OCI-M1 (cell line): Measurements from ENCODE around the gene NUP214.
"Not testable (repeated sequence)": the region's sequence is repeated elsewhere in the genome, so short reads cannot be mapped to it uniquely, and the experiment has no call there.

Source experiments
- DNase-seq: peaks from one replicate; lab custom pipeline; 2025; lab: John Stamatoyannopoulos, UW

The NUP214 gene

GRCh38 chr9:131161585-131161984, 36.2 kb downstream of the NUP214 start:
- DNase-seq, result no peak

- DNase-seq, result no peak
Observed at GRCh38 chr9:131162886-131163285, 37.5 kb downstream of the NUP214 start.

- no peak for DNase-seq
Observed at GRCh38 chr9:131165523-131165922, 40.1 kb downstream of the NUP214 start.

GRCh38 chr9:131167146-131167692, 41.8 kb downstream of the NUP214 start:
- DNase-seq, result no peak

GRCh38 chr9:131167936-131168335, 42.5 kb downstream of the NUP214 start:
- DNase-seq, result no peak

- DNase-seq, result no peak
Observed at GRCh38 chr9:131169563-131170240, 44.3 kb downstream of the NUP214 start.

- DNase-seq, result no peak
Observed at GRCh38 chr9:131173995-131174394, 48.6 kb downstream of the NUP214 start.

- DNase-seq, result no peak
Observed at GRCh38 chr9:131174681-131175239, 49.4 kb downstream of the NUP214 start.

GRCh38 chr9:131177898-131178297, 52.5 kb downstream of the NUP214 start:
- DNase-seq, result no peak

- peak; percentile 88 for DNase-seq
Observed at GRCh38 chr9:131178382-131178781, 53.0 kb downstream of the NUP214 start.

GRCh38 chr9:131178926-131179325, 53.5 kb downstream of the NUP214 start:
- DNase-seq, result no peak

GRCh38 chr9:131179561-131180219, 54.3 kb downstream of the NUP214 start:
- DNase-seq, result peak; percentile 37

- peak; percentile 87 for DNase-seq
Observed at GRCh38 chr9:131180454-131180853, 55.1 kb downstream of the NUP214 start.

- peak; percentile 42 for DNase-seq
Observed at GRCh38 chr9:131181091-131181681, 55.8 kb downstream of the NUP214 start.

GRCh38 chr9:131185924-131186323, 60.5 kb downstream of the NUP214 start:
- DNase-seq, result no peak

GRCh38 chr9:131186622-131187021, 61.2 kb downstream of the NUP214 start:
- DNase-seq, result no peak

- DNase-seq, result no peak
Observed at GRCh38 chr9:131187957-131188356, 62.6 kb downstream of the NUP214 start.

GRCh38 chr9:131188976-131189375, 63.6 kb downstream of the NUP214 start:
- DNase-seq, result no peak

GRCh38 chr9:131190191-131190590, 64.8 kb downstream of the NUP214 start:
- no peak for DNase-seq

- not testable (repeated sequence) for DNase-seq
Observed at GRCh38 chr9:131191032-131191431, 65.6 kb downstream of the NUP214 start.

GRCh38 chr9:131191857-131192256, 66.5 kb downstream of the NUP214 start:
- no peak for DNase-seq

GRCh38 chr9:131193051-131193450, 67.7 kb downstream of the NUP214 start:
- DNase-seq, result no peak

- DNase-seq, result no peak
Observed at GRCh38 chr9:131194762-131195161, 69.4 kb downstream of the NUP214 start.
